ENCODE measurements around the gene PSD. TPM values are rescaled to one million over a fixed set of nuclear protein-coding genes. Genes with fewer than 3 reads are reported as not detected.

PSD gene
- total and polyA plus RNA-seq, 10 of the 15 experiments (the other 5 are each of a cell fraction or from before 2014, with no cell fraction given): 0.11 to 2.0 (median 0.49) TPM; not detected in 2

DNA sequence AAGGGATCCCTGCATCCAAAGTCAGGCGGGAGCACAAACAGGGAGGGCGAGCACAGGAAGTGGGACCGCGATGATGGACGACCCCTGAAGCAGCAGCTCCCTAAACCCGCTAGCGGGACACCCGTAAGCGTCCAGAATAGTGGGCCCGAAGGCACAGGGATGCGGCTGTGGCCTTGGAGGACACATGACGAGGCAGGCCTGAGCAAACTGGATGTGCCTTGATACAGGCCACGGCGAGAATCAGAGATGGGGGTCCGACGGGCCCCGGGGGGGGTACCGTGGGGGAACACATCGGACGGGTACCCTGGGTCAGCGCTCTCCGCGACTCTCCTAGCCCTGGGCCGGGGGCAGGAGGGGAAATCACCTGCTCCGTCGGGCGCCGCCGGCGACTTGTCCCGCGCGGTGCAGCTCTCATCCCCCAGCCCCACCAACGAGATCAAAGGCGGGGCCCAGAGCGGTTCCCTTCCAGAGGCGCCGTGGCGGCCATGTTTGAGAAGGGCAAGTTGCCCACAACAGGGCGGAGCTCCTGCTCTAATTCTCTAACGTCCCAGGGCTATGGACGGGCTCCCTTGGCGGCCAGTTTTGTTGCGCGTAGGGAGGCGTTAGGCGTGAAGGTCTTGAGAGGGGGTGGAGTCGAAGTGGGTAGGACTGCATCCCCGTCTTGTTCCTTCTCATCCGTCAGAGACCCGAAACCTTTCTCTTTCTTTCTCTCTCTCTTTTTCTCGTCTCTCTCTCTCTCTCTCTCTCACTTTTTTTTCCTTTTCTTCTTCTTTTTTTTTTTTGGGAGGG lies 13.8 kb upstream of the PSD start, which contains the start of gene CUEDC2 (continued):
- TF ChIP-seq, protein P1, sequence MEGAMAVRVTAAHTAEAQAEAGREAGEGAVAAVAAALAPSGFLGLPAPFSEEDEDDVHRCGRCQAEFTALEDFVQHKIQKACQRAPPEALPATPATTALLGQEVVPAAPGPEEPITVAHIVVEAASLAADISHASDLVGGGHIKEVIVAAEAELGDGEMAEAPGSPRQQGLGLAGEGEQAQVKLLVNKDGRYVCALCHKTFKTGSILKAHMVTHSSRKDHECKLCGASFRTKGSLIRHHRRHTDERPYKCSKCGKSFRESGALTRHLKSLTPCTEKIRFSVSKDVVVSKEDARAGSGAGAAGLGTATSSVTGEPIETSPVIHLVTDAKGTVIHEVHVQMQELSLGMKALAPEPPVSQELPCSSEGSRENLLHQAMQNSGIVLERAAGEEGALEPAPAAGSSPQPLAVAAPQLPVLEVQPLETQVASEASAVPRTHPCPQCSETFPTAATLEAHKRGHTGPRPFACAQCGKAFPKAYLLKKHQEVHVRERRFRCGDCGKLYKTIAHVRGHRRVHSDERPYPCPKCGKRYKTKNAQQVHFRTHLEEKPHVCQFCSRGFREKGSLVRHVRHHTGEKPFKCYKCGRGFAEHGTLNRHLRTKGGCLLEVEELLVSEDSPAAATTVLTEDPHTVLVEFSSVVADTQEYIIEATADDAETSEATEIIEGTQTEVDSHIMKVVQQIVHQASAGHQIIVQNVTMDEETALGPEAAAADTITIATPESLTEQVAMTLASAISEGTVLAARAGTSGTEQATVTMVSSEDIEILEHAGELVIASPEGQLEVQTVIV (IDR thresholded peaks at IDR 0.05; ENCODE audit: borderline replicate concordance, partially characterized antibody): peak; percentile 23
- TF ChIP-seq JUND (IDR thresholded peaks at IDR 0.05; ENCODE audit: low read depth, low read length) (no peak), MEF2A (IDR thresholded peaks at IDR 0.05; ENCODE audit: insufficient read depth, low read depth, low read length) (peak; percentile 56; the same call in 1 of the 2 replicates), SMARCA5 (IDR thresholded peaks at IDR 0.05) (no peak), RB1 (IDR thresholded peaks at IDR 0.05; ENCODE audit: borderline replicate concordance) (no peak), EGR1 (IDR thresholded peaks at IDR 0.05; ENCODE audit: borderline replicate concordance in 1 of 2, low read depth in 2 of 2, low read length in 2 of 2) (peak in 1 of 2 experiments; percentile 40; a peak in 2 of 3 replicates), MXI1 (IDR thresholded peaks at IDR 0.05; ENCODE audit: low read depth, low read length) (0 out of 2 replicates have a peak, but pooled peaks have one; percentile 16), BHLHE40 (IDR thresholded peaks at IDR 0.05; ENCODE audit: borderline replicate concordance in 1 of 2, low read depth in 2 of 2, low read length in 1 of 2) (peak; percentile 39 to 67; a peak in 2 of 4 replicates), DPF2 (IDR thresholded peaks at IDR 0.05) (no peak), TAF1 (IDR thresholded peaks at IDR 0.05; ENCODE audit: borderline replicate concordance, low read depth, low read length) (peak; percentile 75), MTA2 (IDR thresholded peaks at IDR 0.05; ENCODE audit: low read depth) (0 out of 2 replicates have a peak, but pooled peaks have one; percentile 25), STAT3 (IDR thresholded peaks at IDR 0.05; ENCODE audit: low read depth, low read length) (no peak)
- TF ChIP-seq, protein P2, sequence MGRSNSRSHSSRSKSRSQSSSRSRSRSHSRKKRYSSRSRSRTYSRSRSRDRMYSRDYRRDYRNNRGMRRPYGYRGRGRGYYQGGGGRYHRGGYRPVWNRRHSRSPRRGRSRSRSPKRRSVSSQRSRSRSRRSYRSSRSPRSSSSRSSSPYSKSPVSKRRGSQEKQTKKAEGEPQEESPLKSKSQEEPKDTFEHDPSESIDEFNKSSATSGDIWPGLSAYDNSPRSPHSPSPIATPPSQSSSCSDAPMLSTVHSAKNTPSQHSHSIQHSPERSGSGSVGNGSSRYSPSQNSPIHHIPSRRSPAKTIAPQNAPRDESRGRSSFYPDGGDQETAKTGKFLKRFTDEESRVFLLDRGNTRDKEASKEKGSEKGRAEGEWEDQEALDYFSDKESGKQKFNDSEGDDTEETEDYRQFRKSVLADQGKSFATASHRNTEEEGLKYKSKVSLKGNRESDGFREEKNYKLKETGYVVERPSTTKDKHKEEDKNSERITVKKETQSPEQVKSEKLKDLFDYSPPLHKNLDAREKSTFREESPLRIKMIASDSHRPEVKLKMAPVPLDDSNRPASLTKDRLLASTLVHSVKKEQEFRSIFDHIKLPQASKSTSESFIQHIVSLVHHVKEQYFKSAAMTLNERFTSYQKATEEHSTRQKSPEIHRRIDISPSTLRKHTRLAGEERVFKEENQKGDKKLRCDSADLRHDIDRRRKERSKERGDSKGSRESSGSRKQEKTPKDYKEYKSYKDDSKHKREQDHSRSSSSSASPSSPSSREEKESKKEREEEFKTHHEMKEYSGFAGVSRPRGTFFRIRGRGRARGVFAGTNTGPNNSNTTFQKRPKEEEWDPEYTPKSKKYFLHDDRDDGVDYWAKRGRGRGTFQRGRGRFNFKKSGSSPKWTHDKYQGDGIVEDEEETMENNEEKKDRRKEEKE (IDR thresholded peaks at IDR 0.05): no peak
- TF ChIP-seq, protein P3, sequence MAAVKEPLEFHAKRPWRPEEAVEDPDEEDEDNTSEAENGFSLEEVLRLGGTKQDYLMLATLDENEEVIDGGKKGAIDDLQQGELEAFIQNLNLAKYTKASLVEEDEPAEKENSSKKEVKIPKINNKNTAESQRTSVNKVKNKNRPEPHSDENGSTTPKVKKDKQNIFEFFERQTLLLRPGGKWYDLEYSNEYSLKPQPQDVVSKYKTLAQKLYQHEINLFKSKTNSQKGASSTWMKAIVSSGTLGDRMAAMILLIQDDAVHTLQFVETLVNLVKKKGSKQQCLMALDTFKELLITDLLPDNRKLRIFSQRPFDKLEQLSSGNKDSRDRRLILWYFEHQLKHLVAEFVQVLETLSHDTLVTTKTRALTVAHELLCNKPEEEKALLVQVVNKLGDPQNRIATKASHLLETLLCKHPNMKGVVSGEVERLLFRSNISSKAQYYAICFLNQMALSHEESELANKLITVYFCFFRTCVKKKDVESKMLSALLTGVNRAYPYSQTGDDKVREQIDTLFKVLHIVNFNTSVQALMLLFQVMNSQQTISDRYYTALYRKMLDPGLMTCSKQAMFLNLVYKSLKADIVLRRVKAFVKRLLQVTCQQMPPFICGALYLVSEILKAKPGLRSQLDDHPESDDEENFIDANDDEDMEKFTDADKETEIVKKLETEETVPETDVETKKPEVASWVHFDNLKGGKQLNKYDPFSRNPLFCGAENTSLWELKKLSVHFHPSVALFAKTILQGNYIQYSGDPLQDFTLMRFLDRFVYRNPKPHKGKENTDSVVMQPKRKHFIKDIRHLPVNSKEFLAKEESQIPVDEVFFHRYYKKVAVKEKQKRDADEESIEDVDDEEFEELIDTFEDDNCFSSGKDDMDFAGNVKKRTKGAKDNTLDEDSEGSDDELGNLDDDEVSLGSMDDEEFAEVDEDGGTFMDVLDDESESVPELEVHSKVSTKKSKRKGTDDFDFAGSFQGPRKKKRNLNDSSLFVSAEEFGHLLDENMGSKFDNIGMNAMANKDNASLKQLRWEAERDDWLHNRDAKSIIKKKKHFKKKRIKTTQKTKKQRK (IDR thresholded peaks at IDR 0.05; ENCODE audit: low read depth, low read length): no peak
- TF ChIP-seq, protein P4, sequence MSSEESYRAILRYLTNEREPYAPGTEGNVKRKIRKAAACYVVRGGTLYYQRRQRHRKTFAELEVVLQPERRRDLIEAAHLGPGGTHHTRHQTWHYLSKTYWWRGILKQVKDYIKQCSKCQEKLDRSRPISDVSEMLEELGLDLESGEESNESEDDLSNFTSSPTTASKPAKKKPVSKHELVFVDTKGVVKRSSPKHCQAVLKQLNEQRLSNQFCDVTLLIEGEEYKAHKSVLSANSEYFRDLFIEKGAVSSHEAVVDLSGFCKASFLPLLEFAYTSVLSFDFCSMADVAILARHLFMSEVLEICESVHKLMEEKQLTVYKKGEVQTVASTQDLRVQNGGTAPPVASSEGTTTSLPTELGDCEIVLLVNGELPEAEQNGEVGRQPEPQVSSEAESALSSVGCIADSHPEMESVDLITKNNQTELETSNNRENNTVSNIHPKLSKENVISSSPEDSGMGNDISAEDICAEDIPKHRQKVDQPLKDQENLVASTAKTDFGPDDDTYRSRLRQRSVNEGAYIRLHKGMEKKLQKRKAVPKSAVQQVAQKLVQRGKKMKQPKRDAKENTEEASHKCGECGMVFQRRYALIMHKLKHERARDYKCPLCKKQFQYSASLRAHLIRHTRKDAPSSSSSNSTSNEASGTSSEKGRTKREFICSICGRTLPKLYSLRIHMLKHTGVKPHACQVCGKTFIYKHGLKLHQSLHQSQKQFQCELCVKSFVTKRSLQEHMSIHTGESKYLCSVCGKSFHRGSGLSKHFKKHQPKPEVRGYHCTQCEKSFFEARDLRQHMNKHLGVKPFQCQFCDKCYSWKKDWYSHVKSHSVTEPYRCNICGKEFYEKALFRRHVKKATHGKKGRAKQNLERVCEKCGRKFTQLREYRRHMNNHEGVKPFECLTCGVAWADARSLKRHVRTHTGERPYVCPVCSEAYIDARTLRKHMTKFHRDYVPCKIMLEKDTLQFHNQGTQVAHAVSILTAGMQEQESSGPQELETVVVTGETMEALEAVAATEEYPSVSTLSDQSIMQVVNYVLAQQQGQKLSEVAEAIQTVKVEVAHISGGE (CRISPR knock-in tag; IDR thresholded peaks at IDR 0.05): 0 out of 2 replicates have a peak, but pooled peaks have one; percentile 16

Data from GM12878 (cell line).